Stimulated activated CD4-positive, alpha-beta T cell treated with anti-CD3 and anti-CD28 coated beads, Interleukin-1b, Interleukin-23, amount 100 ng/mL, for 1 hour (primary cell): Measurements from ENCODE around the gene MSN.
"Not testable (repeated sequence)": the region's sequence is repeated elsewhere in the genome, so short reads cannot be mapped to it uniquely, and the experiment has no call there.

Experiments used
- DNase-seq, 2 donors: peaks; one replicate each; pipeline ENCODE4 v3.0.0-alpha.2; 2020; ENCODE audit warnings: low read depth in 2 of 2

Gene MSN

DNA sequence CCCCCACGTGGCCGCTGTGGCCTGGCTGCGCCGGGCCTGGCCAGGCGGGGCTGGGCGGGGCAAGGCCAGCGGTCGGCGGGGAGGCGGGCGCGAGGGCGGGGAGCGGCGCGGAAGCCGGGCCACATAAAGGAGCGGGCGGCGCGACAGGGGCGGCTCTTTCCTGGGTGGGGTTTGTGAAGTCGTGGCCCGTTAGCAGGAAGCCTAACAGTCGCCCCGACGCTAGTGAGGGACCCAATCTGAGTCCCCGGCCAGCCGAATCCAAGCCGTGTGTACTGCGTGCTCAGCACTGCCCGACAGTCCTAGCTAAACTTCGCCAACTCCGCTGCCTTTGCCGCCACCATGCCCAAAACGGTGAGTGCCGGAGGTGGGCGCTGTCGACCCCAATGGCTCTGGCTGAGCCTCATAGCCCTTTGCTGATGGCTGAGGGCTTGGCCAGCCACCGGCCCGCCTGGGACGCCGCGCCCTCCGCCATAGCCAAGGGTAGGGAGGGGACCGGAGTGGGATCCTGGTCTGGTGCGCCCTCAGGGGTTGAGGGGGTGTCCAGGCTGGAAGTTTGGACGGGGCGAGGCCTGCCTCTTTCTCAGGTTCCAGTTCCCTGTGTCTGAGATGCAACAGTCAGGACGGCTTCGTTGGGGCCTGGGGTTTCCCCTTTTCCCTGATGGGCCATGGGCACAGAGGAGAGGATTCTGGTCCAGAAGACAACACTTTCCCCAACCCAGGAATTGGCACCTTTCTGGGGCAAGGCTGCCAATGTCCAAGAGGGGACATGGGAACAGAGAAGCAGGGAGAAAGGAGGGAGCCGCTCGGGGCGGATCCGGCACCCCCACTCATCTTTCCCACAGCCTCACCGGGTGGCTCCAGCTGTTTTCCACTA is at the start of gene MSN:
Gene MSN (plus strand): TSS at position 152 of the 874 bp plus-strand sequence. CDS start 188 bp downstream, at position 340.
- peak; percentile 44 to 49 for DNase-seq

GRCh38 chrX:65620096-65620705 is 47.3 kb upstream of the MSN start:
- not testable (repeated sequence) for DNase-seq

DNA sequence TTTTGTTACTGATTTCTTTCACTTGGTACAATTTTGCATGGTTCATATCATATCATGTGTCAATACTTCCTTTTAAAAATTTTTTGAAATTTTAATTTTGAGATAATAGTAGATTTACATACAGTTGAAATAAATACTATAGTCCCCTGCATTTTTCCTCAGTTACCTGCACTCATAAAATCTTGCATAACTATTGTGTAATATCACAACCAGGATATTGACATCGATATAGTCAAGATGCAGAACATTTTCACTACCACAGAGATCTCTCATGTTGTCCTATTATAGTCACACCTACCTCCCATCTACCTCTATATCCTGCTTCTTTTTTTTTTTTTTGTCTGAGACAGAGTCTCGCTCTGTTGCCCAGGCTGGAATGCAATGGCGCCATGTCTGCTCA is 36.7 kb upstream of the MSN start:
- DNase-seq: no peak

GRCh38 chrX:65633826-65634225 is 33.6 kb upstream of the MSN start:
- DNase-seq: no peak

GRCh38 chrX:65634732-65635131 is 32.7 kb upstream of the MSN start:
- no peak for DNase-seq

DNA sequence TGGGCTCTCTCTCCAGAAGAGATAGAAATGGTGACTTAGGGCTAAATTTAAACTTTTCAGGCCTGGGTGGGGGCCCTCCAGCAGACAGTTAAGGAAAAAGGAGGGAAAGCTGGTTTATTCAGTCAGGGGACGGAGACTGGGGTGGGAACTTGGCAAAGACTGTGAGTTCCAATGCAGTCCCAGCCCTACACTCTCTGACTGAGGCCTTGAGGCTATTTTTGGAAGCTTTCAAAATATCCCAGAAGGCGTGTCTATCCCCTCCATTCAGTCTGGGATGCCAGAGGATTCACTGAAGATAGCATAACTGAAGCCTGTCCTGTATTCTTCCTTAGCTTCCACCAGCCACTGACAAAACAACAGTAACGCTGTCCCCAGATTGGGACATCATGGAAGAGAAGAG is 32.1 kb upstream of the MSN start:
- no peak for DNase-seq

DNA sequence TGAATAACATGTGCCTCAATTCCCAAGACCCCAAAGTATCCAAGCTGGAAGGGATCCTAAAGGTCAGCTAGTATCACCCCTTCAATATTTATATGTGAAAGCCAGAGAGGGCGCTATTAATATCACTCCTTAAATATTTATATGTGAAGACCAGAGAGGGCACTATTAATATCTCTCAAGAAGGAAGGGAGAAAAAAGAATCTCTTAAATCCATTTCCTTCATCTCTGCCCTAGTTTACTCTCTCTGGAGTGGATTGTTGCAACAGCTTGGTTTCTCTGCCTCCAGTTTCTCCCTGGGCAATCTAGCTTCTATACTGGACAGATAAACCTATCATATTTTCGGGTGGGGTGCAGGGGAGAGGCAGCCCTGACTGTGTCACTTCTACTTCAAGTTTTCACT is 31.6 kb upstream of the MSN start:
- no peak for DNase-seq

- DNase-seq: not testable (repeated sequence)
Observed at GRCh38 chrX:65636261-65636660, 31.2 kb upstream of the MSN start.

GRCh38 chrX:65637335-65637734 is 30.1 kb upstream of the MSN start:
- DNase-seq: no peak

DNA sequence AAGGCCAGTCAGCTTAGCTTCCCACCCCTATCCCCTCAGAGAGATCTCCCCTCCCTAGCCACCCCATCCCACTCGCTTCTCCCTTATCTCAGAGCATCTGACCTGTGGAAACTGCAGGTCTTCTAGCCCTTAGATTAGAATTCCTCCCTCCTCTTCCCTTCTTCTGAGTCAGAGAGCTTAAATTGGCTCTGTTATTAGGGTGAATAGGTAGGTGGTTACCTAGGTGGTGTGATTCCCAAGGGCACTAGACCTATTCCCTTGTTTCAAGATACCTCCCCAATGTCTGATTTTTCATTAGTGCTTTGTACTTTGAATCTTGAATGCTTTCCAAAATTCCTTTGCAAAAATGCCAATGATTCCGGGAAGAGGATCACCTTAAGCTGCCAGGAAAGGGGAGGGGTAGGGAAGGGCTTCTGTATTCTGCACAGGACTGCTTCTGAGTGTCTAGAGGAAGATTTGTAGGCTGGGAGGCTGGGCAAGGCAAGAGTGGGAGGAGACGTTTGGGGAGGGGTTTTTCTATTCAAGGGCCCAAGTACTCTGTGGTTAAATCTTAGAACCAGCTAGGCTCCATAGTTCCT is 24.5 kb upstream of the MSN start:
- DNase-seq: no peak

DNA sequence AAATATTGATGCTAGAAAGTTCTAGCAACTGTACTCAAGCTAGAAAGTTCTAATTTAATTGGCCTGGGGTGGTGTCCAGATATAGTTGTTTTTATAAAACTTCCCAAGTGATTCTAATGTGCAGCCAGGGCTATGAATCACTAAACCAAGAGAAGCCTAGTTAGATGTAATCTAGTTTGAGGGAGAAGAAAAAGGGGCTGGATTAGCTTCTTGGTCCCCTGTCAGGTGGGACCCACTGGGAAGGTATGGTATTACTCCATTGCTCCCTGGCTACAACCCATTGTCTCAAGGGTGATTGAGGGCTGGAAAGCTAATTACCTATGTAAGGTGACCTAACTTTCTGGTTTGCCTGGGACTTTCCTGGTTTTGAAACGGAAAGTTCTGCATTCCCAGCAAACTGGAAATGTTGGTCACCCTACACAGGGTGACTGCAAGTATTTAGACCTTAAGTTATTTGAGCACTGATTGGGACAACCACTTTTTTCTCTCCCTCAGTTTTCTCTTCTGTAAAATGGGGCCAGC is 23.9 kb upstream of the MSN start:
- no peak for DNase-seq

- no peak for DNase-seq
Observed at GRCh38 chrX:65644621-65645289, 22.7 kb upstream of the MSN start.

GRCh38 chrX:65647801-65648200 is 19.7 kb upstream of the MSN start:
- DNase-seq: no peak

GRCh38 chrX:65652098-65652497 is 15.4 kb upstream of the MSN start:
- no peak for DNase-seq

GRCh38 chrX:65657009-65657441 is 10.4 kb upstream of the MSN start:
- DNase-seq: not testable (repeated sequence)

- no peak for DNase-seq
Observed at GRCh38 chrX:65657659-65658058, 9.8 kb upstream of the MSN start.

DNA sequence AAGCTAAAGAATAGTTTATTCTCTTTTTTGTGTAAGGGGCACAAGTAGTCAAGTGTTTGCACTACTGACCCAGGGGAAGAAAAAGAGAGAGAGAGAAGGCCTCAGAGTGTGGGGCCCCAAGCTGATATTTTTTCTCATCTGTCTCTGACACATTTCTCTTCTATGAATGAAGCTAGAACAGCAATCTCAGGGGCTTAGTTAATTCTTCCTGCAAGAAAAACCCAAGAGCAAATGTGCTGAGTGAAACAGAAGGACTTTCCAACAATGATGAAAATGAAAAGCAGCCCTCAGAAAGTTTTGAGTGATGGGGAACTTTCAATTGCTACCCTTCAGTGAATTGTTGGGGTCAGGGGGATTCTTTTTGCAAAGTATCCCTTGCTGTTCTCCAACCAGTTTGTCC is 9.2 kb upstream of the MSN start:
- no peak for DNase-seq

- no peak for DNase-seq
Observed at GRCh38 chrX:65667157-65667502, 324 bp upstream of the MSN start.

- DNase-seq: no peak
Observed at GRCh38 chrX:65668377-65669310, 1.2 kb downstream of the MSN start.

DNA sequence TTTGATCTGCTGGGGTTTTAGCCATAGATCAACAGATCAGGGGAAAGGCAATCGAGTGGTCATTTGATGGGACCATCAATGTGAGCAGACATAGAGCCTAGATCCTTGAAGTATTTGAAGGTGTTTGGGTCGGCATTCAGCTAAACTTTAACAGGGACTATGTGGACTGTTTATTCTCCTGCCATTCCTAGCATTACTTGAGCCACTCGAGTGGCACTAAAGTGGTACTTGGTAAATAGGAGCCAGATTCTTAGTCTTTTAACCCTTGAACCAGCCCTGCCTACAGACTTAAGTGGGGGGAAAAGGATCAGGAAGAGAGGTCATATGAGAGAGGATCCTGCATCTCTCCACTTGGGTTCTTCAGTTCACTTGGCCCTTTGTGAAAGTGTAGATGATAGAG is 3.8 kb downstream of the MSN start:
- DNase-seq: no peak

GRCh38 chrX:65671966-65672365 is 4.5 kb downstream of the MSN start:
- no peak for DNase-seq
